Occipital lobe (tissue), 2 donors: ENCODE data around the gene KIF25. TPM values are rescaled to one million over a fixed set of nuclear protein-coding genes. Genes with fewer than 3 reads are reported as not detected.

Source experiments
- DNase-seq: peaks from one replicate; lab custom pipeline; 2025; lab: John Stamatoyannopoulos, UW
- total RNA-seq: library from RNA; depleted of rRNA; stranded (reverse); fragments of >200 nt; gene quantifications from one replicate; pipeline ENCODE4 v1.2.3, GENCODE V29; 2014

Gene KIF25, protein sequence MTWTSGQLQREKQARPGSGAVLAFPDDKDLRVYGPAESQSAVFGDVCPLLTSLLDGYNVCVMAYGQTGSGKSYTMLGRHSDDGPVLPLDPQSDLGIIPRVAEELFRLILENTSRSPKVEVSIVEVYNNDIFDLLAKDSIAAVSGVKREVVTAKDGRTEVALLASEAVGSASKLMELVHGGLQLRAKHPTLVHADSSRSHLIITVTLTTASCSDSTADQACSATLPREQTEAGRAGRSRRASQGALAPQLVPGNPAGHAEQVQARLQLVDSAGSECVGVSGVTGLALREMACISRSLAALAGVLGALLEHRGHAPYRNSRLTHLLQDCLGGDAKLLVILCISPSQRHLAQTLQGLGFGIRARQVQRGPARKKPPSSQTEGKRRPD
- total RNA-seq = not detected

DNA sequence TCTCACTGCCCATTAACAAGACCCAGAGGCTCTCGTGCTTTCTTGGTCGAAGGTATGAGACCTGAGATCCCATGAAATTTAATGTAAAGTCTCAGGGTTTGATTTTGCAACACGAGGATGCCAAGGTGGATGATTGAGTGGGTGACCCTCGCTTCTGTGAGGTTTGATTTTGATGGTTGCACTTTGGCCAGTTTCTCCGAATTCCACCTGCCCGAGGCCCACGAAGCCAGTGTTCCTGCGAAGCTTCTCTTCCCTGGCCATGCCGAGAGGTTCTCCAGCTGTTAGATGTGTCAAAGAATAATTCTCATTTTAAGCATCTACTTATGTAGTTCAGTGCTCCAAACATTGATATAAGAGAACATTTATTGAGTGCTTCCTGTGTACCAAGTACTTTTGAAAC, at the start of gene KIF25:
Gene KIF25 (plus strand): TSS at position 30 of the 400 bp plus-strand sequence. CDS start 31,915 bp downstream, outside the sequence.
- DNase-seq = no peak

DNA sequence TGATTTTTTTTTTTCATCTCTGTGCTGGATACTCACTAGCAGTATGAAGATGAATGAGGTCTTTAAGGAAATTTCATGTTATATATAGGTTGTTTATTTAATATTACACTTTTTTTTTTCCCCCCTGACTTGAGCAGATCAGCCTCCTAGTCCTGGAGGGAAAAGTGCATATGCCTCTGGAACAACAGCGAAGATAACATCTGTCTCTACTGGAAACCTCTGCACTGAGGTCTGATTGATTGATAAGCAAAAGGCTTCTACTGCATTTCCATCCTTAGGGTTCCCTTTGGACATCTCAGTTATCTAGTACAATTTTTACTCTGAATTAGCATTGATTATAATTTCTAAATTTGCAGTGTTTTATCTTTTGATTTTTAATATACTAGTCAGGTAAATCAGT, 49.8 kb upstream of the KIF25 start:
- no peak for DNase-seq

DNA sequence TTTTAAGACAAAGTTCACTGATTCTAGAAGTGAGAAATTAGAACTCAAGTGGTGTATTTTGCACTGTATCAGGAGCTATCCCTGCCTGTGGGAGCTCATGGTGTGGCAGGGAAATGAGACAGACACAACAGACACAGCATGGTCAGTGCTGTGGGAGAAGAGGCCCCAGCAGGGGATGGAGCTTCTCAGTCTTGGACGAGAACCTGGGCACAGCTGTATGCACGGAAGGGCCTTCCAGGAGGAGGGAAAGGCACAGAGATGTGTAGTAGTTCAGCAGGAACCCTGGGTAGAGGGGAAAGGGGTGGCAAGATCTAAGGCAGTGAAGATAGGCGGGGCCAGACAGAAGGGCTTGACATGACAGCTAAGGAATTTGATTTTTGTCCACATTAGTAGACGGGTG, 48.8 kb upstream of the KIF25 start:
- DNase-seq = no peak

DNA sequence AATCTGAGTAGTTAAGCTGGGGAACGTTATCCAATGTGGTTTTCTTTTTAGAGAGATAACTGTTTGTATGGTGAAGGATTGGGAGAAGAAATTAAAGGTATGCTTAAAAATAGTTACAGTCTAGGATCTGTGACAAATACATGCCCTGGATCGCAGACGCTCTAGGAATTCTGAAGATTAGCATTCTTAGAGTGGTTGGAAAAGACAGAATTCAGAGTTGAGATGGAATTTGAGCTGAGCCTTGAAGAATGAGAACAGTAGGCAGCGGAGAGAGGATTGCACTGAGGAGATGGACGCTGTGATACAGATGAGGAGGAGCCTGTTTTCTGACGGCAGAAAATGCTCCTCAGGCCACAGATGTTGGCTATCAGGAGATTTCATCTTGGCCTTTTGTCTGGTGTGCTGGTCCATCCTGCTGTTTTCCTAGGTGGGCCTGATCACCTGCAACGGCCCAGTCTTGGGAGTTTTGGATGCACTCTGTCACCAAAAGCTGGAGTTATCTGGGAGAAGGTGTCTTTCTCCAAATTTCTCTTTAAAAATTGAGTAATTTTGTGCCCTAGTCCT, 48.3 kb upstream of the KIF25 start:
- no peak for DNase-seq

DNA sequence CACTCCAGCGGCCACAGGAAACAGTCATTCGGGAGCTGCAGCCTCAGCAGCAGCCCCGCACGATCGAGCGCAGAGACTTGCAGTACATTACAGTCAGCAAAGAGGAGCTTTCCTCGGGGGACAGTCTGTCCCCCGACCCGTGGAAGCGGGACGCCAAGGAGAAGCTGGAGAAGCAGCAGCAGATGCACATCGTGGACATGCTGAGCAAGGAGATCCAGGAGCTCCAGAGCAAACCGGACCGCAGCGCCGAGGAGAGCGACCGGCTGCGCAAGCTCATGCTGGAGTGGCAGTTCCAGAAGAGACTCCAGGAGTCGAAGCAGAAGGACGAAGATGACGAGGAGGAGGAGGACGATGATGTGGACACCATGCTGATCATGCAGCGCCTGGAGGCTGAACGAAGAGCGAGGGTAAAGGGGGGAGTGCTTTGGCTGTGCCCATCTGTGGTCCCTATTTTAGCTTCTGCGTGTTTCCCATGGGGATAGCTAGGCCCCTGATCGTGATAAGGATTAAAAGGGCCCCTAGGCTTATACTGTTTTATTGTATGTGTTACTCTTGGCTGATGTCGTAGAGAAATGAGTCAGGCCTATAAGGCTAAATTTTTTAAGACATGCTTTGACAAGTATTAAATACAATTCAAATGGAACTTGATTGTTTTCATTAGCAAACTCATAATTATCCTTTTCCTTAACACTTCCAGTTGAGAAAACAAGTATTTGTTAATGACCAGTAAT, 45.5 kb upstream of the KIF25 start:
- no peak for DNase-seq

DNA sequence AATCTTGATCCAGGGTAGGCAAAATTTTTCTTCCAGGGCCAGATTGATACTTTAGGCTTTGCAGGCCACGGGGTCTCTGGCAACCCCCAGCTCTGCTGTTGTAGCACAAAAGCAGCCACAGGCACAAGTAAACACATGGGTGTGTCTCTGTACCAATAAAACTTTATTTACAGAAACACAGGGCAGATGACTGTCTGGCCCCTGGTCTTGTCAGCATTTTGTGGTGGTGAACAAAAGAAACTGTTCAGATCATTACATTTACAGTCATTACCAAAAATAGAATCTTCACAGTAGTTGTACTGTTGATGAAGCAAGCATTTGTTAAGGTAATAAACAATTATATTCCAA, 45.0 kb upstream of the KIF25 start:
- DNase-seq = no peak

DNA sequence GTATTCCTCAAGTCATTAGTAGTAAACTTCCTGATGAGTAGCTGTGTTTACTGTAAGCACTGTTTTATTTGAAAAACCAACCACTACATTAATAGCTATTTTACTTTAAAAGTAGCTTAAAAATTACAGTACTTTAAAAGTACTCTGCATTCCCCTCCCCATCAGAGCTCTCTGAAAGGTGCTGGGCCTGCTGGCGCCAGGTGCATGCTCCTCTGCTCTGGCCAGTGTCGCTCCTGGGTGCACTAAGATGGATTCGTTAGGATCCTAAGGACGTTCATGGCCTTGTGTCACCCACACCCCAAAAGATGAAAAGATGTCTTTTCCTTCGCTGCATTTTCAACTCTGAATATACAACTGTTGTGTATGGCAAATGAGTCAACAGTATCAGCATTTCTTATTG, 43.9 kb upstream of the KIF25 start:
- DNase-seq = no peak

DNA sequence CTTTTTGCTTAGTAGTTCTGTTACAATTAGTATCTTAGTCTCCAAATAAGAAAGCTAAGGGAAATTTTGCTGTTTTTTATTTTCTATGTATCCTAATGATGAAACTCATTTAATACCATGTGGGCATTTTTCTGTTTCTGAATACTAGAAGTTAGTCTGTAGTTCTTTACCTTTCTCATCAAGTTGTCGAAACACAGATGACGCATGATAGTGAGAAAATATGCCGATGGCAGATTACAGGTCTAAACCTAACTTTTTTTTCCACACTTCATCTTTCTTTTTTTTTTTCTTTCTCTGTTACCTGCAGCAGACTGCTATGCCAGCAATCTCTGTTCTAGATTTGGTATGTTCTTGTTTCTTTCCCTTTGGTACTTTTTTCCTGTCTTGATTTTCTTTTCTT, 43.3 kb upstream of the KIF25 start:
- no peak for DNase-seq

DNA sequence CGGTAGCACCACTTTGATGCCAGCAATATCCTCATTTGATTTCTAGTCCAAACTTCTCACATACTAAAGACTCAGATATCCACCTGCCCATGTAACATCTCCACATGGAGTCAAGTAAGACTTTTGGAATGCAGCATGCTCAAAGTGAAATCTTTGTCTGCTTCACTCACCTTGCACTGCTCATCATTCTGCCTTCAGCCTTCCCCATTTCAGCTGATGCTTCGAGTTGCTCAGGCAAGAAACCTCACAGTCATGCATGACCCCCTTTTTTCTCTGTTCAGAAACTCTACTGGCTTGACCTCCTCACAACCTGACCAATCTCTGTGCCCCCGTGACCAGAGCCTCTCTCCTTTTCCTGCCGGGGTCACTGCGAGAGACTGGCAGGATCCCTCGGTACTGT, 41.0 kb upstream of the KIF25 start:
- no peak for DNase-seq

DNA sequence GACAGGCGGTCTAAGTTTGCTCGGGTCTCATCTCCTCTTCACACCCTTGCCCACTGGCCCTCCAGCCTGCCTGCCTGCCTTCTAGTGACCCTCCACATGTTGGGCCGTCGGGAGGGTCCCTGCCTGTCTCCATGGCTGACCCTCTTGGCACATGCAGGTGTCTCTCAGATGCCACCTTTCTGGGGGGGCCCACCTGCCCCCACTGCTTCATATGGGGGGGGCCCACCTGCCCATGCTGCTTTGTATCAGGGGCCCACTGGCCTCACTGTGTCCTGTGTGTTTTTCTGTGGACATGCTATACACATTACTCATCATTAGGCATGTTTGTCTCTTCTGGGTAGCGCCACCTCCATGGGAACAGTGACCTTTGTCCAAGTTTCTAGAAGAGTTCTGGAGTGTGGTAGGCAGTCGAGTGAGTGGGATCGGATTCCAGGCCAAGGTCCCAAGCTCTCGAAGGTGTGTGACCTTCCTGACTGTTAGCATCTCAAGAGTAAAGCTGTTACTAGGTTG, 40.4 kb upstream of the KIF25 start:
- no peak for DNase-seq

DNA sequence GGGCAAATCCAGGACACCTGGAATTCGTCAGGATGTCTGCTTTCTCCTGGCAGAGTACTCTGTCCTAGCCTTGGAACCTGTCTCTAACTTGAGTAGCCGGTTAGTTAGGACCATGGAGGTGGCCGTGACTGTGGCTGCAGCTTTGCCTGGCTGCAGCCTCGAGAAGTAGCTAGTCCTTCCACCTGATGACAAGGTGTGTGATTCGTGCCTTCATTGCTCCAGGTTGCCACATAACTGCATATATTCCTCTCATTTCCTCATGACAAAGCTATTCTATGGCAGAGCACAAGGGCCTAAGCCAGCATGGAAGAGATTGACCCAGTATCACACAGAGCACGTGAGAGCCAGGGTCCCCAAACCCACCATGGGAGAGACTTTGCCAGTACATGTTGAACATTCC, 39.8 kb upstream of the KIF25 start:
- DNase-seq = no peak

DNA sequence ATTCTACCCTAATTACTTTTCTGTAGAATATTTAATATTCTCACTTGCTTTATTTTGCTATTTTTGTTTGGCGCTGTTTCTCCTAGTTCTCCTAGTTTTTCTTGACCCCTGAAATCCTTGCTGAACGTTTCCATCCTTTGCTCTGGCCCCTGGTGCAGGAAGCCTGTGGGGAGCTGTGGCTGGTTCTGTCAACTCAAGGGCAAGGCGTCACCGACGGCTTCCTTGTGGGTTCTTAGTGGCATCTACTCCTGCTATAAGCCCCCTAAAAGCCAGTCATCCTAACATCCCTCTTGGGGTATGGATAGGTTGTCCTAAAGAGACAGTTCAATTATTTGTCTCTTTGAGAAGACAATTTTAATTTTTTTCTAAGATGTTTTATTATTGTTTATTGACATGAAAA, 36.9 kb upstream of the KIF25 start:
- DNase-seq = no peak

DNA sequence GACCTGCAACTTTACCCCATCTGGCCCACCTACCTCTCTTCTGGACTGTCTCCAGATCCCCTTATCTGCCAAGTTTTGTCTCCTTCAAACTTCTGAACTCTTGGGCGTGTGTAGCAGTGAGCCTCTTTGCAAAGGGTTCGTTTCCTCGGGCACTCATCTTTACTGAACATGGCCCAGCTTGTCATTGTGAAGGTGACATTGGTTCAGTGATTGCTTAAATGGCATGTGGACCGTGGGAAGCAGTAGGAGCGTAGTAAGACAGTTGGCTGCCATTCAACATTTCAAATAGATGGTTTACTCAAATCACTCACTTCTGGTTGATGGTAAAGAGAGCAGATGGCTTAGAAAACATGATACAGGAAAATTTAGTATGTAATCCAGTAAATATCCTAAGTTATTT, 34.8 kb upstream of the KIF25 start:
- DNase-seq = no peak

DNA sequence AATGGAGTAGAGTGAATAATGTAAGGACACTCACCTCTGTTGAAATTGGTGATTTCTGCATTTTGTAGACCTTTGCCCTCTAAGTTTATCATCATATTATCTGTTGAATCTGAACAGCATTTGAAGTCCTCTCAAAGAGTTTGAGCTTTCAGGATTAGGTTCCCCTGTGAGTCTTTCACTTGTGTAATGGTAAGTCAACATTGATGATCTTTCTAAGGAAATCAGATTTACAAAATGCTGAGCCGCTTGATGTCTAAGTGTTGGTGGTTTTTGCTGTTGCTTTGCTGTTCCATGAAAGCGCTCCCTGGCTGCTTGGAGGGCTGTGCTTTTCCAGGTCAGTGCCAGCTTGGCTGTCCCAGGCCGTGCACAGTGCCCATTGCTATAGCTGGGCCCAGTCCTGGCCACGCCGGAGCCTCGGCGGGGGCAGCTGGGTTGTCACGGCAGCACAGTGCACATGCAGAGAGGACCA, 33.8 kb upstream of the KIF25 start:
- DNase-seq = no peak

DNA sequence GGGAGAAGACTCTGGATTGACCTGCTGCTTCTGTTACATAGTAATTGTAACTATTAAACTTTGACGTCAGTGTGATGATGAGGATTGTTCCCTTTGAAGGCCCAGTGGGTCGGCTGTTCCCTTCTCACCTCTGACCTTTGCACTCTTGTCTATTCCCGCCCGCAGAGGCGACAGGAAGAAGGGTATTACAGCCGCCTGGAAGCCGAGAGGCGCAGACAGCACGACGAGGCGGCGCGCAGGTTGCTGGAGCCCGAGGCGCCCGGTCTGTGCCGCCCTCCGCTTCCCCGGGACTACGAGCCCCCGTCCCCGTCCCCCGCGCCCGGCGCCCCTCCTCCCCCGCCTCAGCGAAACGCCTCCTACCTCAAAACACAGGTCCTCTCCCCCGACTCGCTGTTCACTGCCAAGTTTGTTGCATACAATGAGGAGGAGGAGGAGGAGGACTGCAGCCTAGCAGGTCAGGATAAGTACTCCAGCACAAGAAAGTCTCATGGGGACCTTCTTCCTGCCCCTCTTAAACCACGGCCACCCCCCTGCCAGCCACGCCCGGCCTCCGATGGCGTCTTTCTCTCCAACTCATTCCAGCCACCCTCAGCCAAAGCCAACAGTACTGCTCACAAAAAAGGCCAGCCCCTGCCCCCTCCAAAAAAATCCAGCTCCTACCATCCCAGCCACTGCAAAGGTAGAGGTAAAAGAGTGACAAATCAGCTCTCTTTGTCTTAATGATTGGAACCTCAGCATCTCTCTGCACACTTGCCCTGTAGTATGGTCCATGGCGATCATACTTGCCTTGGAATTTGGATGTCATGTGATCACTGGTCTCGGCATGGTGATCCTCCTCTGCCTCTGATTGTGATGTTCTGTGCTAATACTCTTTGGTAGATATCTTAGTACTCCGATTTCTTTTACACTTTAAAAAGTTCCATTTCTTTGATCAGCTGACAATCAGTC, 31.6 kb upstream of the KIF25 start:
- DNase-seq = no peak

DNA sequence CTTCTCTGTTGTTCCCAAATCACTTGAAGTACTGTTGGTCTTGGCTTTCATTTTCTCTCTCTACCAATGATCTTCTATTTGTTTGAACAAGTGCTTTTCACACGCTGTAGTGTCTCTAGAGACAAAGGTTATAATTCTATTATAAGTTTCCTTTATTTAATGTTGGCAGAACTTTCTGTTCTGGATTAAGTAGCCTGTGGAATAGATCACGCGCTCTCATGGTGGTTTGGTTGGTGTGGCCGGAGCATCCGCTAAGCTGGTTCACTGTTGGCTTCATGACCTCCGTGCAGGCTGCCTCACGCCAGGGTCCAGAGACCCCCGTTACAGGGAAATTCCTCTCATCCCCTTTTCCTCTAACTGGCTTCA, 30.9 kb upstream of the KIF25 start:
- DNase-seq = no peak

DNA sequence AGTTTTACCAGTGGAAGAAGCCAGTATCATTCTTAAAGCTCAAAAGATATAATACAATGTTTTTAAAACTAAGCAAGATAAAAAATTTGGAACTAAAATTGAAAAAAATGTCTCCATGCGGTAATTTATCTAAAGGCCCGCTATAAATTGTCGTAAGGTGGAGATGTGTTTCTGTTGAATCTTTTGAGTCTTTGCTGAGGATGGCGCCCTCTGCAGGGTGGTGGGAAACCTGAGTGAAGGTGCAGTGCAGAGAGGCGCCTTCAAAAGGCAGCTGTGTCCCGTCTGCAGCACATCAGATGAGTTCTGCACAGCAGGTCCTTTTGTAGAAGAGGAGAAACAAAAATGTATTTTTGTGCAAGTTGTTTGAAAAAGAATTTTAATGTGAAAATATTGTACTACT, 29.4 kb upstream of the KIF25 start:
- no peak for DNase-seq

DNA sequence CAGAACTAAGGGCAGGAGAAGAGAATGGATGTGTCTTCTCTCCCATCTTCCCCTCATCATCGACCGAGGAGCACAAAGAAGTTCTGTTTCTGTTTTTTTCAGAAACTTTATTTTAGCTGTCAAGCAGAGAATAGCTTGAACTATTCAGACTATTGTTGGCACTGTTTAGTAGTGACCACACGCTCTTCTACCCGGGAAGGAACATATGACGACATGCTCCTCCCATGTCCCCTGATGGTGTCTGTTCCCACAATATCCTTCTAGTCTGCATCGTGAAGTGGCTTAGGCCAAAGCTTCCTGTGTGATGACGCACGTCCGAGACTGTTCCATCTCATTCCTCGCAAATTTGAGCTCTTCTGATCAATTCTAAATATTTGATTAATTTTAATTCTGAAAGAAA, 27.2 kb upstream of the KIF25 start:
- no peak for DNase-seq

DNA sequence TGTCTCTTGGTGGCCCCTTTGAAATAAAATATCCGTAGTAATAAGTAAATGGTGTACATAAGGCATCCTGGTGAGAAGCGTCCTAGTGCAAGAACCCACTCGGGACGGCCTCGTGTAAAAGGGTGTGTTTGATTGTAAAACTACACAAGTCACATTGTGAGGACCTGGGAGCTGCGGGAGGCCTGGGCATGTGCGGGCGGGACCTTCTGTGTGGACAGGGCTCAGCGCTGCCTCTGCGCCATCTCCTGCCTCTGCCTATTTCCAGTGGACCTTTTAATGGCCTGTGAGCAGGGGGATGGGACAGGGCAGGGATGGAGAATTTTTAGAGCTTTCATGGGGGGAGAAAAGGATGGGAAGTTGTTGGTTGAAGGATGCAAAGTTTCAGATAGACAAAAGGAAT, 25.3 kb upstream of the KIF25 start:
- no peak for DNase-seq

DNA sequence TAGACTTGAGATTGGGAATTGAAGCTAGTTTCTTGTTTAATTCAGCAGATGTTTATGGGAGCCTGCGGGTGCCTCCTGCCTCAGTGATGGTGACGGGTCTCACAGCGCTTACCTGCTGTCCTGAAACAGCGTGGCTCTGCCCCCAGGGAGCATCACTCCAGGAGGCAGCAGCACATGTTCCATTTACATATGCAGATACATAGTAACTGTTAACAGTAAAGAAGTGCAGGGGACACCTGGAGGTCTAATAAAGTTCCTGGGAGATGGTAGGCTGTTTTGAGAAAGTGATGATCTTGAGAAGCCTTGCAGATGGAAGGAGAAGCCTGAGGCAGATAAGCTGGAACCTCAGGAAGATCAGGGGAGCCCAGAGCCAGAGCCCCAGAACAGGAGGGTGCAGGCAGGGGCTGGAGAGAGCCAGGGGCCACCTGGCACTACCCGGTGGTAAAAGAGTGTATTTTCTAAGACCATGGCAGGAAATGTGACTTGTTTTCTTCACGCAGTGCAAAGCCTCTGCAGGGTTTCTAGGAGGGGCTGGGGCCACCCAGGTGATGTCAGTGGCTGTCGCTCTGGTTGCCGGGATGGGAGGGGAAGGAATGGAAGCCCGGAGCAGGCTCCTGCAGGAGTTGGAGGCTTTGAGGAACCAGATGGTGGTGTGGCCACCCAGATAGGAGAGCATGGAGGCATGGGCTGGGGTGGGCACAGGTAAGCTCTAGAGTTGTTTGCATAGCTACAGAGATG, 24.2 kb upstream of the KIF25 start:
- DNase-seq = no peak
